GM18861 (cell line): ENCODE data around the gene SREK1.
A peak's percentile ranks its signal among the peaks of the same experiment; 100 is the strongest.

Source experiments
- ATAC-seq: cut with Tn5 transposase; IDR thresholded peaks from one replicate; pipeline ENCODE4 v1.9.1; 2021; ENCODE audit not compliant: unreplicated experiment

SREK1 gene

GRCh38 chr5:66164044-66164790 is 20.1 kb downstream of the SREK1 start:
- no peak for ATAC-seq

- ATAC-seq: no peak
Measured at GRCh38 chr5:66168226-66168625, 24.1 kb downstream of the SREK1 start.

GRCh38 chr5:66169534-66169933 is 25.4 kb downstream of the SREK1 start:
- ATAC-seq: peak; percentile 36

GRCh38 chr5:66170195-66170919 is 26.3 kb downstream of the SREK1 start:
- no peak for ATAC-seq

GRCh38 chr5:66171349-66172344 is 27.5 kb downstream of the SREK1 start:
- ATAC-seq: peak; percentile 82

- ATAC-seq: no peak
Measured at GRCh38 chr5:66174338-66174737, 30.2 kb downstream of the SREK1 start.

GRCh38 chr5:66178799-66179198 is 34.7 kb downstream of the SREK1 start:
- ATAC-seq: no peak

- ATAC-seq: no peak
Measured at GRCh38 chr5:66179297-66180051, 35.4 kb downstream of the SREK1 start.

- ATAC-seq: no peak
Measured at GRCh38 chr5:66180282-66181155, 36.4 kb downstream of the SREK1 start.

GRCh38 chr5:66186108-66186507 is 42.0 kb downstream of the SREK1 start:
- no peak for ATAC-seq

GRCh38 chr5:66193419-66193818 is 49.3 kb downstream of the SREK1 start:
- ATAC-seq: no peak

- no peak for ATAC-seq
Measured at GRCh38 chr5:66197764-66198405, 53.8 kb downstream of the SREK1 start.

- ATAC-seq: no peak
Measured at GRCh38 chr5:66198837-66199236, 54.7 kb downstream of the SREK1 start.

GRCh38 chr5:66203531-66203930 is 59.4 kb downstream of the SREK1 start:
- no peak for ATAC-seq

- no peak for ATAC-seq
Measured at GRCh38 chr5:66206465-66206864, 62.4 kb downstream of the SREK1 start.

- ATAC-seq: no peak
Measured at GRCh38 chr5:66207800-66208561, 63.9 kb downstream of the SREK1 start.

- no peak for ATAC-seq
Measured at GRCh38 chr5:66209350-66209749, 65.2 kb downstream of the SREK1 start.

GRCh38 chr5:66209794-66210193 is 65.7 kb downstream of the SREK1 start:
- ATAC-seq: no peak
